OCI-LY3 (cell line): ENCODE data around the gene PRSS27.

Experiments used
- H2AFZ ChIP-seq: fragments of 200-600, 300-600 bp; shearing (Covaris generic); 2 replicates; pipeline ENCODE4 v1.6.0; 2014; ENCODE audit warnings: antibody characterized with exemption, low read depth, low read length
- H3K27ac ChIP-seq: fragments of 200-600, 300-600 bp; sonication (generic); 2 replicates; pipeline ENCODE4 v1.5.1; 2014; ENCODE audit warnings: mild to moderate bottlenecking, low read length, moderate library complexity, mixed read lengths
- H3K27me3 ChIP-seq: fragments of 200-600, 300-600 bp; sonication (generic); 2 replicates; pipeline ENCODE4 v1.6.1; 2014; ENCODE audit warnings: low read depth, low read length, mixed read lengths
- H3K36me3 ChIP-seq: fragments of 200-600, 300-600 bp; sonication (generic); replicated peaks from 2 replicates; pipeline ENCODE3; 2014; ENCODE audit warnings: low read depth, low read length, mixed read lengths
- H3K4me1 ChIP-seq: fragments of 300-600, 200-600 bp; sonication (generic); 2 replicates; pipeline ENCODE4 v1.6.1; 2014; ENCODE audit warnings: low read length, mixed read lengths
- H3K4me2 ChIP-seq: fragments of 200-600, 300-600 bp; sonication (generic); 2 replicates; pipeline ENCODE4 v1.6.1; 2014; ENCODE audit warnings: low read length, mixed read lengths
- H3K4me3 ChIP-seq: fragments of 300-600, 200-600 bp; sonication (generic); 2 replicates; pipeline ENCODE4 v1.5.1; 2014; ENCODE audit warnings: antibody characterized with exemption, mild to moderate bottlenecking, low read length, moderate library complexity
- H3K79me2 ChIP-seq: fragments of 300-600, 200-600 bp; shearing (Covaris generic); 2 replicates; pipeline ENCODE4 v1.6.1; 2014; ENCODE audit warnings: mild to moderate bottlenecking, low read length, mixed read lengths
- H3K9ac ChIP-seq: fragments of 300-600, 200-600 bp; shearing (Covaris generic); 2 replicates; pipeline ENCODE4 v1.6.0; 2014; ENCODE audit warnings: mild to moderate bottlenecking, low read length, moderate library complexity
- H3K9me3 ChIP-seq: fragments of 200-600, 300-600 bp; shearing (Covaris generic); 2 replicates; pipeline ENCODE4 v1.6.1; 2014; ENCODE audit warnings: low read length, mixed read lengths; ENCODE audit not compliant: insufficient read depth
- H4K20me1 ChIP-seq: fragments of 200-600, 300-600 bp; sonication (generic); 2 replicates; pipeline ENCODE4 v1.6.1; 2016; ENCODE audit warnings: low read length, mixed read lengths; ENCODE audit not compliant: insufficient read depth
- CTCF ChIP-seq: fragments of 200-600, 300-600 bp; sonication (generic); IDR thresholded peaks from 2 replicates; pipeline ENCODE4 v1.5.1; 2014; ENCODE audit warnings: antibody characterized with exemption, low read length, low read depth
- EZH2phosphoT487 ChIP-seq: fragments of 200-600 bp; shearing (Covaris generic); IDR thresholded peaks from 2 replicates; pipeline ENCODE4 v1.6.1; 2018; ENCODE audit warnings: antibody characterized with exemption, mixed run types, low read depth

PRSS27 gene

GRCh38 chr16:2711370-2712062 lies 8.5 kb downstream of the PRSS27 start:
- H3K27me3 ChIP-seq, result no peaks in the 10 kb centered on the region
- H3K9ac ChIP-seq, result no peak overlapping the region
- no peaks in the 10 kb centered on the region for H3K9me3 ChIP-seq
- peaks cover 9% of the 10 kb centered on the region for H4K20me1 ChIP-seq
- H3K4me3 ChIP-seq, result no peak overlapping the region
- H3K79me2 ChIP-seq, result no peaks in the 10 kb centered on the region
- peaks cover 15% of the 10 kb centered on the region for H3K36me3 ChIP-seq
- H2AFZ ChIP-seq, result no peak overlapping the region
- TF ChIP-seq CTCF, result no peak
- no peak for TF ChIP-seq EZH2phosphoT487
- no peak overlapping the region for H3K27ac ChIP-seq
- no peak overlapping the region for H3K4me2 ChIP-seq
- H3K4me1 ChIP-seq, result no peaks in the 10 kb centered on the region

GRCh38 chr16:2710711-2711231 lies 9.3 kb downstream of the PRSS27 start:
- Histone ChIP-seq H3K27me3 (no peaks in the 10 kb centered on the region), H3K27ac (no peak overlapping the region), H2AFZ (no peak overlapping the region), H3K4me1 (no peaks in the 10 kb centered on the region), H3K36me3 (peaks cover 19% of the 10 kb centered on the region), H3K9ac (no peak overlapping the region), H3K4me2 (no peak overlapping the region), H3K4me3 (no peak overlapping the region), H3K9me3 (no peaks in the 10 kb centered on the region), H3K79me2 (no peaks in the 10 kb centered on the region), H4K20me1 (peaks cover 9% of the 10 kb centered on the region)
- TF ChIP-seq CTCF (no peak), EZH2phosphoT487 (no peak)

GRCh38 chr16:2710021-2710710 lies 9.9 kb downstream of the PRSS27 start:
- peaks cover 9% of the 10 kb centered on the region for H4K20me1 ChIP-seq
- H3K36me3 ChIP-seq, result peaks cover 19% of the 10 kb centered on the region
- H3K9me3 ChIP-seq, result no peaks in the 10 kb centered on the region
- TF ChIP-seq CTCF (no peak), EZH2phosphoT487 (no peak)
- H3K4me2 ChIP-seq, result no peak overlapping the region
- no peaks in the 10 kb centered on the region for H3K4me1 ChIP-seq
- H3K9ac ChIP-seq, result no peak overlapping the region
- no peaks in the 10 kb centered on the region for H3K79me2 ChIP-seq
- no peak overlapping the region for H2AFZ ChIP-seq
- no peak overlapping the region for H3K27ac ChIP-seq
- no peak overlapping the region for H3K4me3 ChIP-seq
- H3K27me3 ChIP-seq, result no peaks in the 10 kb centered on the region

- no peaks in the 10 kb centered on the region for H3K27me3 ChIP-seq
- no peaks in the 10 kb centered on the region for H3K79me2 ChIP-seq
- H3K4me1 ChIP-seq, result no peaks in the 10 kb centered on the region
- H4K20me1 ChIP-seq, result peaks cover 9% of the 10 kb centered on the region
- H3K4me2 ChIP-seq, result no peak overlapping the region
- H2AFZ ChIP-seq, result no peak overlapping the region
- H3K36me3 ChIP-seq, result peaks cover 19% of the 10 kb centered on the region
- H3K9me3 ChIP-seq, result no peaks in the 10 kb centered on the region
- no peak overlapping the region for H3K27ac ChIP-seq
- no peak for TF ChIP-seq CTCF
- TF ChIP-seq EZH2phosphoT487, result no peak
- no peak overlapping the region for H3K9ac ChIP-seq
- no peak overlapping the region for H3K4me3 ChIP-seq
Observed at GRCh38 chr16:2709588-2709984, 10.4 kb downstream of the PRSS27 start.
